Astrocyte (in vitro differentiated cells and primary cell): ENCODE results near the gene SETDB2.

Source experiments
- CTCF ChIP-seq: IDR thresholded peaks from 2 replicates; pipeline ENCODE4 v1.5.1; 2011; ENCODE audit warnings: low read depth, mild to moderate bottlenecking, inconsistent platforms, low read length, moderate library complexity; ENCODE audit not compliant: insufficient read depth
- EZH2 ChIP-seq: IDR thresholded peaks from 2 replicates; pipeline ENCODE4 v1.6.1; 2012; ENCODE audit warnings: mild to moderate bottlenecking, low read length, inconsistent platforms; ENCODE audit not compliant: insufficient read depth

- TF ChIP-seq CTCF, result no peak
- no peak for TF ChIP-seq EZH2
Measured at GRCh38 chr13:49421391-49421790, 22.7 kb upstream of the SETDB2 start.
